B cell (primary cell): ENCODE results near the gene TSPAN14. TPM values are rescaled to one million over a fixed set of nuclear protein-coding genes. Genes with fewer than 3 reads are reported as not detected.
A peak's percentile ranks its signal among the peaks of the same experiment; 100 is the strongest.

ENCODE experiments used
- ATAC-seq: fragments of 200-7000 bp; cut with Tn5 transposase; one replicate; pipeline ENCODE4 v1.10.0; 2021; ENCODE audit warnings: low read depth, mild to moderate bottlenecking, moderate number of reproducible peaks, moderate library complexity
- CTCF ChIA-PET: fragments of 350-600 bp; sonication (Branson Sonifier 250); formaldehyde crosslinking; loops from one replicate; lab custom pipeline; 2021; ENCODE audit warnings: antibody characterized with exemption, inconsistent platforms; lab: Charles Lee
- POLR2A ChIA-PET: fragments of 350-600 bp; sonication (Branson Sonifier 250); formaldehyde crosslinking; loops from one replicate; lab custom pipeline; 2021; ENCODE audit warnings: antibody characterized with exemption; lab: Charles Lee
- DNase-seq: peaks from one replicate; pipeline ENCODE4 v3.0.0; 2013
- H2AFZ ChIP-seq: 2 replicates; pipeline ENCODE4 v1.6.1; 2012; ENCODE audit warnings: mild to moderate bottlenecking, low read depth, low read length; ENCODE audit not compliant: insufficient read depth, poor library complexity, severe bottlenecking
- H3K27ac ChIP-seq, 2 donors: 1 replicate in 1 of 2; 2 replicates in 1 of 2; pipeline ENCODE4 v1.5.1; 2012 to 2013; ENCODE audit warnings: low read length in 2 of 2, mild to moderate bottlenecking in 2 of 2, moderate library complexity in 1 of 2
- H3K27me3 ChIP-seq, 4 experiments: fragments of 200-600 bp in 1 of 4; sonication (generic) in 1 of 4; replicated peaks in 1 of 4; 1 replicate in 2 of 4; 2 replicates in 2 of 4; pipeline versions ENCODE4 v1.6.1 to v1.7.0; 2013 to 2016; ENCODE audit warnings: low read length in 3 of 4, mild to moderate bottlenecking in 2 of 4, mixed read lengths in 1 of 4, moderate library complexity in 1 of 4; ENCODE audit not compliant: insufficient read depth in 4 of 4, control insufficient read depth in 3 of 4; ENCODE audit errors: control extremely low read depth in 1 of 4
- H3K36me3 ChIP-seq, 2 experiments: replicated peaks in 1 of 2; 1 replicate in 1 of 2; 2 replicates in 1 of 2; pipeline versions ENCODE4 v1.6.1 to v1.7.1; 2013; ENCODE audit warnings: low read length in 1 of 2; ENCODE audit not compliant: insufficient read depth in 2 of 2, control insufficient read depth in 1 of 2; ENCODE audit errors: control extremely low read depth in 1 of 2, extremely low read depth in 1 of 2
- H3K4me1 ChIP-seq, 2 donors: fragments of 200-600 bp in 1 of 2; sonication (generic) in 1 of 2; 1 replicate in 1 of 2; 2 replicates in 1 of 2; pipeline versions ENCODE4 v1.5.1 to v1.6.1; 2013 to 2017; ENCODE audit warnings: low read length in 2 of 2; ENCODE audit not compliant: control insufficient read depth in 2 of 2, insufficient read depth in 2 of 2
- H3K4me2 ChIP-seq: replicated peaks from 2 replicates; pipeline ENCODE3; 2012; ENCODE audit warnings: mild to moderate bottlenecking, low read depth, low read length; ENCODE audit not compliant: poor library complexity, severe bottlenecking
- H3K4me3 ChIP-seq, 5 experiments: fragments of 200-600 bp in 1 of 5; sonication (generic) in 1 of 5; 1 replicate in 3 of 5; 2 replicates in 2 of 5; pipeline versions ENCODE4 v1.5.1 to v1.7.0; 2011 to 2016; ENCODE audit warnings: low read length in 4 of 5, mild to moderate bottlenecking in 4 of 5, low read depth in 2 of 5, control low read depth in 1 of 5, moderate library complexity in 1 of 5; ENCODE audit not compliant: insufficient read depth in 1 of 5; ENCODE audit errors: control extremely low read depth in 1 of 5, extremely low read depth in 1 of 5
- H3K79me2 ChIP-seq: fragments of 200-600 bp; sonication (generic); one replicate; pipeline ENCODE4 v1.6.0; 2016; ENCODE audit warnings: low read length; ENCODE audit not compliant: control insufficient read depth, insufficient read depth
- H3K9ac ChIP-seq: fragments of 200-600 bp; sonication (generic); 2 replicates; pipeline ENCODE4 v1.6.1; 2017; ENCODE audit warnings: mild to moderate bottlenecking, low read length, moderate library complexity
- H3K9me3 ChIP-seq, 3 donors: one replicate each; pipeline versions ENCODE4 v1.6.1 to v1.7.1; 2013; ENCODE audit warnings: low read length in 2 of 3; ENCODE audit not compliant: control insufficient read depth in 2 of 3, insufficient read depth in 1 of 3; ENCODE audit errors: control extremely low read depth in 1 of 3
- H4K20me1 ChIP-seq: 2 replicates; pipeline ENCODE4 v1.6.0; 2012; ENCODE audit warnings: mild to moderate bottlenecking, low read length; ENCODE audit not compliant: insufficient read depth, control insufficient read depth, poor library complexity, severe bottlenecking
- H3K27ac Mint-ChIP-seq: one replicate; pipeline ENCODE4 v1.8.0; 2021; ENCODE audit warnings: mixed read lengths
- H3K27me3 Mint-ChIP-seq: one replicate; pipeline ENCODE4 v1.8.0; 2021; ENCODE audit warnings: mixed read lengths
- H3K4me1 Mint-ChIP-seq: one replicate; pipeline ENCODE4 v1.8.0; 2021; ENCODE audit warnings: mixed read lengths
- H3K4me3 Mint-ChIP-seq: one replicate; pipeline ENCODE4 v1.8.0; 2021; ENCODE audit warnings: mixed read lengths
- H3K9me3 Mint-ChIP-seq: one replicate; pipeline ENCODE4 v1.8.0; 2022; ENCODE audit warnings: mixed read lengths; ENCODE audit not compliant: insufficient read depth
- EZH2 ChIP-seq: IDR thresholded peaks from 2 replicates; pipeline ENCODE4 v1.6.1; 2012; ENCODE audit warnings: borderline replicate concordance, low read depth, mild to moderate bottlenecking, moderate library complexity, low read length; ENCODE audit not compliant: insufficient read depth, poor library complexity, severe bottlenecking
- WGBS: methylation state at CpG from one replicate; pipeline ENCODE4 v1.1.5; 2013; ENCODE audit warnings: missing lambda C conversion rate; ENCODE audit not compliant: insufficient coverage; 5-methylcytosine and 5-hydroxymethylcytosine counted together
- intact Hi-C: fragments of 100-400 bp; cut with micrococcal nuclease; formaldehyde crosslinking; loops from one replicate; pipeline ENCODE4 v1.10.0; 2022
- polyA minus RNA-seq: library from RNA; depleted of rRNA, polyadenylated mRNA; stranded (reverse); fragments of >200 nt; gene quantifications from 2 replicates; pipeline ENCODE4 v1.2.3, GENCODE V29; 2012
- polyA plus RNA-seq: library from polyadenylated mRNA; depleted of rRNA; stranded (reverse); fragments of >200 nt; gene quantifications from 2 replicates; pipeline ENCODE4 v1.2.3, GENCODE V29; 2012
- total RNA-seq, 2 donors: library from RNA; stranded (reverse); fragments of 120-200 nt in 1 of 2; gene quantifications; 1 replicate in 1 of 2; 2 replicates in 1 of 2; pipeline versions ENCODE4 v1.2.3 to v1.2.4, GENCODE V29; 2013 to 2022
- TF ChIP-seq, protein P1 (sequence below): fragments of 200-600 bp; IDR thresholded peaks from one replicate; pipeline ENCODE4 v1.8.0; 2022; ENCODE audit warnings: antibody characterized with exemption, mild to moderate bottlenecking

TSPAN14 gene, protein sequence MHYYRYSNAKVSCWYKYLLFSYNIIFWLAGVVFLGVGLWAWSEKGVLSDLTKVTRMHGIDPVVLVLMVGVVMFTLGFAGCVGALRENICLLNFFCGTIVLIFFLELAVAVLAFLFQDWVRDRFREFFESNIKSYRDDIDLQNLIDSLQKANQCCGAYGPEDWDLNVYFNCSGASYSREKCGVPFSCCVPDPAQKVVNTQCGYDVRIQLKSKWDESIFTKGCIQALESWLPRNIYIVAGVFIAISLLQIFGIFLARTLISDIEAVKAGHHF
- total RNA-seq = 54.9 and 55.3 TPM in 2 replicates
- total RNA-seq (2013) = 12.5 TPM
- 25.0 and 27.8 TPM in 2 replicates for polyA plus RNA-seq
- 16.5 and 23.6 TPM in 2 replicates for polyA minus RNA-seq

DNA sequence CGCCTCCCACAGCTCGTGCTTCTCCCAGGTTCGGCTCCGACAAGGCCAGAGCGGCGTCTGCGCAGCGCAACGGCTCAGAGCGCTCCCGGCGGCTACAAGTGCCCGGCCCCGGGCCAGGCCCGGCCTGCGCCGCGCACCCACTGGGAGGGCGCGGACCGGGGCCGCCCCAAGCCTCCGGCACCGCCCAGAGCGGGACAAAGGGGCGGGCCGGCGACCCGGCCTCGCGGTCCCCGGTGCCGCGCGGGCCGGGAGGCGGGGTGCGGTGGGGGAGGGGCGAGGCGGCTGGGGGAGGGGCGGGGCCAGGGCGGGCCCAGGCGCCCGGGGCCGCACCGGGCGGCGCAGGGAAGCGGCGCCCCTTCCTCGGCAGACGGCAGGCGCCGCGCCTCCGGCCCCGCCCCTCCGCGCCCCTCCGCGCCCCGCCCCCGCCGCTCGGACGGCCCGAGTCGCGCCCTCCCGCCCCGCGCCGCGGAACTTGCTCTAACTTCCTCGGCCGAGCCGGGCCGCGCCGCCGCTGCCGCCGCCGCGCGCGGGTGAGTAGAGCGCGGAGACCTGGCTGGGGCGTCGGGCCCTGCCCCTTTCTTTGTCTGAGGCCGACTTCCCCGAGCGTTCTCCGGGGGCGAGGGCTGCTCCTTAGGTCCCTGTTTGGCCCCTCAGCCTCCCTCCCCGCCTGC, at the start of gene TSPAN14:
Gene TSPAN14 (plus strand): TSS at position 469 of the 671 bp plus-strand sequence. CDS start 34,924 bp downstream, outside the sequence.
- H3K27me3 ChIP-seq = no peaks in the 10 kb centered on the region
- under 1% methylated on average over 81 of the region's 97 CpGs for WGBS
- peak within 1 kb of the TSS; percentile 93 for H2AFZ ChIP-seq

More for the DNA sequence above, at the start of gene TSPAN14:
- H4K20me1 ChIP-seq = peaks cover 37% of the 10 kb centered on the region
- H3K4me3 Mint-ChIP-seq = peak within 1 kb of the TSS; percentile 94
- H3K27ac Mint-ChIP-seq = peak within 1 kb of the TSS; percentile 94
- POLR2A ChIA-PET = interaction anchor here (0.5 to 3.9 kb wide), 8 partner anchors 9 to 267 kb away, joined by 3 to 13 read pairs (median 4); partner anchors contain the start of gene PRXL2A
- intact Hi-C loops = loop anchor here (1.0 to 2.0 kb wide), 4 partner anchors 9 to 249 kb away; partner anchors contain the start of genes ANXA11 and PRXL2A
- peaks cover 32 to 47% of the 10 kb centered on the region in 2 donors for H3K4me1 ChIP-seq
- no peaks in the 10 kb centered on the region for H3K27me3 Mint-ChIP-seq
- peaks cover 47% of the 10 kb centered on the region for H3K4me1 Mint-ChIP-seq
- peak within 1 kb of the TSS; percentile 62 to 83 for H3K27ac ChIP-seq
- peaks cover 37% of the 10 kb centered on the region for H3K79me2 ChIP-seq
- H3K4me3 ChIP-seq = peak within 1 kb of the TSS; percentile 58 to 92 (median 77)
- peak; percentile 88 for DNase-seq
- TF ChIP-seq, protein P1, sequence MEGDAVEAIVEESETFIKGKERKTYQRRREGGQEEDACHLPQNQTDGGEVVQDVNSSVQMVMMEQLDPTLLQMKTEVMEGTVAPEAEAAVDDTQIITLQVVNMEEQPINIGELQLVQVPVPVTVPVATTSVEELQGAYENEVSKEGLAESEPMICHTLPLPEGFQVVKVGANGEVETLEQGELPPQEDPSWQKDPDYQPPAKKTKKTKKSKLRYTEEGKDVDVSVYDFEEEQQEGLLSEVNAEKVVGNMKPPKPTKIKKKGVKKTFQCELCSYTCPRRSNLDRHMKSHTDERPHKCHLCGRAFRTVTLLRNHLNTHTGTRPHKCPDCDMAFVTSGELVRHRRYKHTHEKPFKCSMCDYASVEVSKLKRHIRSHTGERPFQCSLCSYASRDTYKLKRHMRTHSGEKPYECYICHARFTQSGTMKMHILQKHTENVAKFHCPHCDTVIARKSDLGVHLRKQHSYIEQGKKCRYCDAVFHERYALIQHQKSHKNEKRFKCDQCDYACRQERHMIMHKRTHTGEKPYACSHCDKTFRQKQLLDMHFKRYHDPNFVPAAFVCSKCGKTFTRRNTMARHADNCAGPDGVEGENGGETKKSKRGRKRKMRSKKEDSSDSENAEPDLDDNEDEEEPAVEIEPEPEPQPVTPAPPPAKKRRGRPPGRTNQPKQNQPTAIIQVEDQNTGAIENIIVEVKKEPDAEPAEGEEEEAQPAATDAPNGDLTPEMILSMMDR = no peak
- no peak for TF ChIP-seq EZH2
- peak; percentile 79 for ATAC-seq
- H3K9me3 Mint-ChIP-seq = no peaks in the 10 kb centered on the region
- peak within 1 kb of the TSS; percentile 95 for H3K4me2 ChIP-seq
- no peaks in the 10 kb centered on the region for H3K9me3 ChIP-seq
- CTCF ChIA-PET = interaction anchor here (1.4 to 14.9 kb wide), 5 partner anchors 10 to 51 kb away, joined by 4 to 500 read pairs (median 9); no protein-coding TSS in a partner anchor
- H3K9ac ChIP-seq = peak within 1 kb of the TSS; percentile 89
- no peaks in the 10 kb centered on the region for H3K36me3 ChIP-seq
